Measurements from ENCODE around the gene SSTR5.

SSTR5 gene

GRCh38 chr16:1056196-1056595 lies 16.4 kb upstream of the SSTR5 start:
- DNase-seq = no peak

GRCh38 chr16:1057252-1057932 lies 15.2 kb upstream of the SSTR5 start:
- no peak for DNase-seq

GRCh38 chr16:1058216-1058615 lies 14.3 kb upstream of the SSTR5 start:
- DNase-seq = no peak

- no peak for DNase-seq
Observed at GRCh38 chr16:1059310-1059709, 13.2 kb upstream of the SSTR5 start.

GRCh38 chr16:1060416-1061340 lies 11.9 kb upstream of the SSTR5 start:
- DNase-seq = no peak

GRCh38 chr16:1061769-1062505 lies 10.6 kb upstream of the SSTR5 start:
- no peak for DNase-seq

- DNase-seq = no peak
Observed at GRCh38 chr16:1062895-1063294, 9.7 kb upstream of the SSTR5 start.

- no peak for DNase-seq
Observed at GRCh38 chr16:1063728-1064127, 8.8 kb upstream of the SSTR5 start.

GRCh38 chr16:1065469-1066128 lies 6.9 kb upstream of the SSTR5 start:
- no peak for DNase-seq

GRCh38 chr16:1066584-1067172 lies 5.9 kb upstream of the SSTR5 start:
- no peak for DNase-seq

- DNase-seq = no peak
Observed at GRCh38 chr16:1067629-1068028, 4.9 kb upstream of the SSTR5 start.

GRCh38 chr16:1068451-1068850 lies 4.1 kb upstream of the SSTR5 start:
- no peak for DNase-seq

GRCh38 chr16:1069154-1069553 lies 3.4 kb upstream of the SSTR5 start:
- DNase-seq = no peak

- no peak for DNase-seq
Observed at GRCh38 chr16:1070084-1070863, 2.3 kb upstream of the SSTR5 start.

GRCh38 chr16:1070864-1071408 lies 1.6 kb upstream of the SSTR5 start:
- DNase-seq = no peak

GRCh38 chr16:1071561-1072225 lies 854 bp upstream of the SSTR5 start:
- no peak for DNase-seq

GRCh38 chr16:1073262-1073558 lies 663 bp downstream of the SSTR5 start:
- DNase-seq = no peak

- DNase-seq = no peak
Observed at GRCh38 chr16:1073566-1074378, 1.2 kb downstream of the SSTR5 start.

GRCh38 chr16:1074379-1074649 lies 1.8 kb downstream of the SSTR5 start:
- DNase-seq = no peak

GRCh38 chr16:1075546-1075945 lies 3.0 kb downstream of the SSTR5 start:
- no peak for DNase-seq

Data from SHP77 treated with DMSO at 0.1 percent for 48 hours (cell line).